Stomach (tissue), 4 donors: ENCODE data around the gene ZNF638.

Experiments used
- EP300 ChIP-seq: sonication (generic); formaldehyde crosslinking; IDR thresholded peaks from one replicate; pipeline ENCODE4 v1.6.1; 2017; ENCODE audit warnings: antibody characterized with exemption
- POLR2A ChIP-seq, 4 donors: fragments of 450-650 bp; IDR thresholded peaks; one replicate each; pipeline ENCODE4 v1.6.1; 2016; ENCODE audit warnings: antibody characterized with exemption in 4 of 4, control low read depth in 2 of 4, mild to moderate bottlenecking in 1 of 4, moderate library complexity in 1 of 4
- POLR2AphosphoS5 ChIP-seq, 3 donors: sonication (generic); formaldehyde crosslinking; IDR thresholded peaks; one replicate each; pipeline ENCODE4 v1.6.1; 2016; ENCODE audit warnings: antibody characterized with exemption in 3 of 3
- TF ChIP-seq, protein P1 (sequence below), 7 experiments: fragments of 450-650 bp in 4 of 7; fragments of 200-600 bp in 3 of 7; sonication (generic) in 3 of 7; IDR thresholded peaks; one replicate each; pipeline ENCODE4 v1.5.1; 2016 to 2019; ENCODE audit warnings: antibody characterized with exemption in 7 of 7, control low read depth in 2 of 7, mild to moderate bottlenecking in 1 of 7

DNA sequence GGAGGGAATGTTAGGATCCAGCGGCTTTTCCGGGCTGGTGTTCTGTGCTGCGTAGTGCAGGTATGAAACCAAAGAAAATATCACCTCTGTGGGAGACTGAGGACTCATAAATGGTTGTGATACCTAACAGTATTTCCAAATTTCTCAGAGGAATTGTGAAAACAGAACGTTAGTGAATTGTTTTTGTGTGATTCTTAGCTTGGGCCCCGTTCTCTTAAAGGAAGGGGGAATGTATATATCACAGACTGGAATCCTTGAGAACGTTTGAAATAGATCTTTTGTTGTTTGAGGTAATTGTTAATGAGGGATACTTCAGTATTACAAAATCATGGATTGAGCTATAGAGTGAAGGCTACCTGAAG lies 834 bp downstream of the ZNF638 start:
- TF ChIP-seq POLR2A (IDR thresholded peaks at IDR 0.05) (no peak), POLR2AphosphoS5 (IDR thresholded peaks at IDR 0.05) (no peak), EP300 (no peak)
- TF ChIP-seq, protein P1, sequence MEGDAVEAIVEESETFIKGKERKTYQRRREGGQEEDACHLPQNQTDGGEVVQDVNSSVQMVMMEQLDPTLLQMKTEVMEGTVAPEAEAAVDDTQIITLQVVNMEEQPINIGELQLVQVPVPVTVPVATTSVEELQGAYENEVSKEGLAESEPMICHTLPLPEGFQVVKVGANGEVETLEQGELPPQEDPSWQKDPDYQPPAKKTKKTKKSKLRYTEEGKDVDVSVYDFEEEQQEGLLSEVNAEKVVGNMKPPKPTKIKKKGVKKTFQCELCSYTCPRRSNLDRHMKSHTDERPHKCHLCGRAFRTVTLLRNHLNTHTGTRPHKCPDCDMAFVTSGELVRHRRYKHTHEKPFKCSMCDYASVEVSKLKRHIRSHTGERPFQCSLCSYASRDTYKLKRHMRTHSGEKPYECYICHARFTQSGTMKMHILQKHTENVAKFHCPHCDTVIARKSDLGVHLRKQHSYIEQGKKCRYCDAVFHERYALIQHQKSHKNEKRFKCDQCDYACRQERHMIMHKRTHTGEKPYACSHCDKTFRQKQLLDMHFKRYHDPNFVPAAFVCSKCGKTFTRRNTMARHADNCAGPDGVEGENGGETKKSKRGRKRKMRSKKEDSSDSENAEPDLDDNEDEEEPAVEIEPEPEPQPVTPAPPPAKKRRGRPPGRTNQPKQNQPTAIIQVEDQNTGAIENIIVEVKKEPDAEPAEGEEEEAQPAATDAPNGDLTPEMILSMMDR (IDR thresholded peaks at IDR 0.05), result no peak
